GM13977 (cell line): ENCODE results near the gene DPP4.

ENCODE experiments used
- DNase-seq: peaks from one replicate; pipeline ENCODE4 v3.0.0; 2012; ENCODE audit warnings: low spot score
- in situ Hi-C: fragments of 300-500 bp; cut with MboI; formaldehyde crosslinking; loops from one replicate; pipeline ENCODE4 v1.12.0; 2022; ENCODE audit warnings: low sequenced_read_pairs, low pct_unique_long_range_greater_than_20kb, mixed read lengths, inconsistent platforms; ENCODE audit not compliant: unreplicated experiment
- TF ChIP-seq, protein P1 (sequence below): IDR thresholded peaks from 2 replicates; pipeline ENCODE4 v1.5.1; 2012; ENCODE audit warnings: mild to moderate bottlenecking, control low read depth; ENCODE audit not compliant: insufficient read depth; ENCODE audit errors: extremely low read depth, missing control alignments

The DPP4 gene

DNA sequence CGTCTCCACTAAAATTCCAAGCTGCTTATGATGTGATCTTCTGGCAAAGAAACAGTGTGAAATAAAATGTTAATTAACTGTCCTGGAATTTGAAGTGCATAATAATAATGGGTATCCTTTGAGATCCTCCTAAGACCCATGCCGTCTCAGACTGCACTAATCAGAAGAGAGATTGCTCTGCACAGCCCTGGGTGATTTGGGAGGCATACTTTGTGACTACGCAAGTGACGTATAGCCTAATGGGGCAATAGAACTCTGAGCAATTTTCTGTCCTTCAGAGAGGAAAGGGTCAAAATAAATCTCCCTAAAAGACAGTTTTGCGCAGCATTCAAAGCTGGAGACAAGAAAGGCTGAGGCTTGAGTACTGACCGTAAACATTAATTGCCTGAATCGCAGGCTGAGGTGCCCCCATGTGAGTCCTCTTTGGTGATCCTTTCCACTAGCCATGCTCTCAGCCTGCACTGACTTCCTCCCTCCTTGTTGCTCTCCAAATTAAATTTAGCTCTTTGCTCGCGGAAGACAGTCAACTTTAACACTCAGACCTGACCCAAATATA lies 76.0 kb downstream of the DPP4 start:
- no peak for DNase-seq
- in situ Hi-C loops, result no loop called here
- TF ChIP-seq, protein P1, sequence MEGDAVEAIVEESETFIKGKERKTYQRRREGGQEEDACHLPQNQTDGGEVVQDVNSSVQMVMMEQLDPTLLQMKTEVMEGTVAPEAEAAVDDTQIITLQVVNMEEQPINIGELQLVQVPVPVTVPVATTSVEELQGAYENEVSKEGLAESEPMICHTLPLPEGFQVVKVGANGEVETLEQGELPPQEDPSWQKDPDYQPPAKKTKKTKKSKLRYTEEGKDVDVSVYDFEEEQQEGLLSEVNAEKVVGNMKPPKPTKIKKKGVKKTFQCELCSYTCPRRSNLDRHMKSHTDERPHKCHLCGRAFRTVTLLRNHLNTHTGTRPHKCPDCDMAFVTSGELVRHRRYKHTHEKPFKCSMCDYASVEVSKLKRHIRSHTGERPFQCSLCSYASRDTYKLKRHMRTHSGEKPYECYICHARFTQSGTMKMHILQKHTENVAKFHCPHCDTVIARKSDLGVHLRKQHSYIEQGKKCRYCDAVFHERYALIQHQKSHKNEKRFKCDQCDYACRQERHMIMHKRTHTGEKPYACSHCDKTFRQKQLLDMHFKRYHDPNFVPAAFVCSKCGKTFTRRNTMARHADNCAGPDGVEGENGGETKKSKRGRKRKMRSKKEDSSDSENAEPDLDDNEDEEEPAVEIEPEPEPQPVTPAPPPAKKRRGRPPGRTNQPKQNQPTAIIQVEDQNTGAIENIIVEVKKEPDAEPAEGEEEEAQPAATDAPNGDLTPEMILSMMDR, result no peak

DNA sequence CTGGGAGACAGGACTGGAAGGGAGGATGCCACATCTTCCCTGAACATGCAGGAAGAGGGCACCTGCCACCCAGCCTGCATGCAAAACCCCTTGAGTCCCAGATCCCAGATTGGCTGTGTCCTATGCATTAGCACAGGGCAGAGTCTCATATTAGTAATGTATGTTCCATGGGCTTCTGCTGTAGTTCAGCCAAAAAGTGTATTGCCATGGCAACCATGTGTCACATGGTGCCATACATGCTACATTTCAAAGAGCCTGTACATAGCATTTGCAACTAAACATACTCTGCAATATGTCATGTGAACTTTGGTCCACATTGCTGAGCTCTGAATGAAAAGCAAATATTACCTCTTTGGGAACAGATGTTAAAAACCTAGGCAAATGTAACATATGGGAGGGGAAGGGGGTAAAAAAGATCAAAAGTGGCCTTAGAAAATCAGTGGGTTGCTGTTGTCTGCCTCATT lies 78.4 kb downstream of the DPP4 start:
- in situ Hi-C loops, result no loop called here
- TF ChIP-seq, protein P1, result no peak
- no peak for DNase-seq

DNA sequence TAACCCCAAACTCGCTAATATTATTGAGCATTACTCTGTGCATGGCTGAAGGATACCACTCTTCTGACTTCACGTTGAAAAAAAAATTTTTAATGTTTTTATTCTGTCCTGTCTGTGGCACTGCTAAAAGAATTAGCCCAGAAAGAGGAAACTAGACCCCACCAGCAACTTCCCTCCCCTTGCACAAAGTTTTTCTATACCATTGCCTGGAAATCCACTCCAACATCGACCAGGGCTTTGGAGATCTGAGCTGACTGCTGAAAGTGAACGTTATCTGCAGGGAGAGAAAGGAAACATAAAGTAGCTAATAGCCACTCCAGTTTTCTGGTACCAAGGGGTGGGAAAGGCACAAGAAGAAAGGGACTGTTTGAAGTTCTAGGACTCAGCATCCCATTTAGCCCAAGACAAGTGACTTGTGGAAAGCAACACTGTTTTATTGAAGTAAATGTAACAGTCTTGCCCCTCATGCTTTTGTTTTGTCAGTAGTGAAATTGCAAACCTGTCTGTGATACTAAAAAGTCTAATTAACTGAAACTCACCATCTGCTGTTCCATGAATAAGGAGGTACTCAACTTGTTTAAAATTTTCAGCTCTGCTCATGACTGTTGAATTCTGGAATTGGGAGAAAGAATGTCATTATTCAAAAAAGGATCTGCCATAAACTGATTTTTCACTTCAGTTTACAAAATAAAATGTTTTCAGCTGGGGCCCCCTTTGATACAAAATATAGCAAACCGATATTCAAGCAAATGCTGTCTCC lies 79.1 kb downstream of the DPP4 start:
- in situ Hi-C loops, result no loop called here
- TF ChIP-seq, protein P1, result no peak
- DNase-seq, result no peak

DNA sequence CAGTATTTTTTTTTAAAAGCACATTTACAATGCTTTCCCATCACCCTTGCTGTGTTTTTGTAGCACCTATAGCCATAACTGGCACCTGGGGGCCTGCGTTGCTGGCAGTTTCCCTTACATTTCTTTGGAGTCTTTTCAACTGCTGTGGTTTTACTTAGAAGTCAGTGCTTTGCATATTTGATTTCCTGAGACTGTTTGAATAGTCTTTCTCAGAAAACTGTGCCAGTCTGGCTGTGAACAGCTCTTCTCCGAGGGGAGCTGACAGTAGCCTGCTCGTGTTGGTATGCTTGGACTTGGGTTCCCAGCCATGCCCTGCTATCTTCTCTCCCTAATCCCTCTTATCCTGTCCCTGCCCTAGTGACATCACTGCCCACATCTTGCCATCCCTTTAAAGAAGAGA lies 81.5 kb downstream of the DPP4 start:
- TF ChIP-seq, protein P1, result no peak
- in situ Hi-C loops, result no loop called here
- DNase-seq, result no peak

DNA sequence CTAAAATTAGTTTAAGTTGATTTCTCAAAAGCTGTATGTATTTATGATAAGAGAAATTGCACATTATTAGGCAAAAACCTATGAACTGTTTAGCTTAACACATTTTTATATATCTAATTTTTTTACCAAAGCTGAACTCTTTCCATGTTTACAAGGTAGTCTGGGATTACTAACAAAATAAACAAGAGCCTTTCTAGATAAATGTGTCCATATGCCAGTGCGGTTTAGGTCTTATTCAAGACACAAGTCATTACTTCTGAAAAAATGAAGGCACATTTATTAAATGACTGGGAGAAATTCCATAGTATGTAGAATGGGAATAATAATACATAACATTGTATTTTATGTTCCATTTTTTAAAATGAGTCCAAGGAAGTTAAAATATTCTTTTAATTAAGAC lies 82.0 kb downstream of the DPP4 start:
- no peak for DNase-seq
- in situ Hi-C loops, result no loop called here
- TF ChIP-seq, protein P1, result no peak

DNA sequence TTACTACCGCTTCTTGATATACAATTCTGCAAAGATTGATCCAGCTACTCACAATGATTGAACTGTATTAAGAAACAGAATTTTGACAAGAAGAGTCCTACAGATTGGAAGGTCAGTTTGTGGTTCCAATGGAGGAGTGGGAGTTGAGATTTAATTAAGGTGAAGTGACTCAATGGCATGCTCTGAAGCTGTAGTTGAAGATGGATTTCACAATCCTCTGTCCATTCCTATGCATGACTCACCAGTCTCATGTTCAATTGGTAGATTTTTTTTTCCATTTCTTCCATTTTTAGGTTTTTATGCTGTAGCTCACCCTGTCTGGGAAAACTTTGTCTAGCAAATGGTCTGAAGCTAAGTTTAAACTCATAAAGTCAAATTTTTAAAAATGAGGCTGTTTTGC lies 83.3 kb downstream of the DPP4 start:
- in situ Hi-C loops, result no loop called here
- TF ChIP-seq, protein P1, result no peak
- no peak for DNase-seq
